SK-N-SH (cell line): ENCODE results near the gene P2RY14. TPM values are rescaled to one million over a fixed set of nuclear protein-coding genes. Genes with fewer than 3 reads are reported as not detected.

ENCODE experiments used
- CTCF ChIA-PET: fragments of 300-600, 350-600 bp; formaldehyde crosslinking; extraction: SDS; loops from one replicate; lab custom pipeline; 2021; lab: Yijun Ruan, JAX
- POLR2A ChIA-PET: fragments of 350-600 bp; sonication (Branson Sonifier 250); formaldehyde crosslinking; extraction: SDS; loops from one replicate; lab custom pipeline; 2020; ENCODE audit warnings: antibody characterized with exemption, inconsistent platforms; lab: Yijun Ruan, JAX
- DNase-seq: peaks from one replicate; pipeline ENCODE4 v3.0.0; 2012
- H2AFZ ChIP-seq: fragments of 200-600 bp; sonication (generic); 2 replicates; pipeline ENCODE4 v1.8.1; 2016; ENCODE audit warnings: antibody characterized with exemption, mild to moderate bottlenecking, low read depth
- H3F3A ChIP-seq: fragments of 200-600 bp; sonication (generic); replicated peaks from 2 replicates; pipeline ENCODE3; 2016; ENCODE audit warnings: antibody characterized with exemption, mild to moderate bottlenecking; ENCODE audit not compliant: insufficient read depth
- H3K27ac ChIP-seq, 2 experiments: fragments of 200-500 bp in 1 of 2; fragments of 200-600 bp in 1 of 2; sonication (Bioruptor generic) in 1 of 2; sonication (generic), shearing (Covaris generic) in 1 of 2; 2 replicates each; pipeline versions ENCODE4 v1.5.1 to v1.6.1; 2014 to 2016; ENCODE audit warnings: low read depth in 2 of 2, inconsistent platforms in 1 of 2, low read length in 1 of 2, mild to moderate bottlenecking in 1 of 2, mixed read lengths in 1 of 2
- H3K27me3 ChIP-seq: fragments of 200-600 bp; sonication (generic), shearing (Covaris generic); 2 replicates; pipeline ENCODE4 v1.6.1; 2016; ENCODE audit warnings: mixed run types; ENCODE audit not compliant: insufficient read depth
- H3K36me3 ChIP-seq, 2 experiments: fragments of 200-500 bp in 1 of 2; fragments of 200-600 bp in 1 of 2; sonication (Bioruptor generic) in 1 of 2; sonication (generic) in 1 of 2; replicated peaks in 1 of 2; 2 replicates each; pipeline versions ENCODE3 to v1.5.1; 2014 to 2016; ENCODE audit warnings: low read length in 1 of 2, mild to moderate bottlenecking in 1 of 2; ENCODE audit not compliant: insufficient read depth in 2 of 2, control insufficient read depth in 1 of 2
- H3K4me1 ChIP-seq, 2 experiments: fragments of 200-500 bp in 1 of 2; fragments of 200-600 bp in 1 of 2; sonication (Bioruptor generic) in 1 of 2; sonication (generic), shearing (Covaris generic) in 1 of 2; 2 replicates each; pipeline versions ENCODE4 v1.5.1 to v1.6.1; 2014 to 2016; ENCODE audit warnings: low read depth in 1 of 2, low read length in 1 of 2, mixed run types in 1 of 2; ENCODE audit not compliant: insufficient read depth in 2 of 2, control insufficient read depth in 1 of 2
- H3K4me2 ChIP-seq: fragments of 200-600 bp; sonication (generic), shearing (Covaris generic); 2 replicates; pipeline ENCODE4 v1.6.1; 2017; ENCODE audit warnings: mixed run types
- H3K4me3 ChIP-seq, 2 experiments: fragments of 200-500 bp in 1 of 2; fragments of 200-600 bp in 1 of 2; sonication (Bioruptor generic) in 1 of 2; sonication (generic), shearing (Covaris generic) in 1 of 2; 2 replicates each; pipeline versions ENCODE4 v1.5.1 to v1.8.1; 2014 to 2016; ENCODE audit warnings: low read depth in 2 of 2, inconsistent platforms in 1 of 2, low read length in 1 of 2, mild to moderate bottlenecking in 1 of 2, mixed read lengths in 1 of 2, moderate library complexity in 1 of 2
- H3K79me2 ChIP-seq: fragments of 200-600 bp; sonication (generic); 2 replicates; pipeline ENCODE4 v1.8.1; 2017; ENCODE audit warnings: mild to moderate bottlenecking; ENCODE audit not compliant: insufficient read depth
- H3K9ac ChIP-seq: fragments of 200-600 bp; sonication (generic); 2 replicates; pipeline ENCODE4 v1.6.1; 2017; ENCODE audit warnings: mixed run types
- H3K9me2 ChIP-seq: fragments of 200-600 bp; sonication (generic); 2 replicates; pipeline ENCODE4 v1.6.1; 2017; ENCODE audit warnings: mixed run types
- H3K9me3 ChIP-seq: fragments of 200-600 bp; sonication (generic); 2 replicates; pipeline ENCODE4 v1.6.1; 2017; ENCODE audit warnings: mixed run types, mild to moderate bottlenecking, moderate library complexity
- H4K20me1 ChIP-seq: fragments of 200-600 bp; sonication (generic); 2 replicates; pipeline ENCODE4 v1.6.1; 2017; ENCODE audit warnings: mild to moderate bottlenecking, mixed run types; ENCODE audit not compliant: insufficient read depth
- CHD2 ChIP-seq: fragments of 150-350 bp; IDR thresholded peaks from 2 replicates; pipeline ENCODE4 v1.6.1; 2018; ENCODE audit warnings: low read length; ENCODE audit not compliant: partially characterized antibody
- ELF1 ChIP-seq: IDR thresholded peaks from 2 replicates; pipeline ENCODE4 v1.4.0; 2012
- EP300 ChIP-seq, 2 experiments: IDR thresholded peaks; 2 replicates each; pipeline versions ENCODE4 v1.4.0 to v1.6.1; 2012; ENCODE audit warnings: borderline replicate concordance in 1 of 2, low read depth in 1 of 2, low read length in 1 of 2
- EZH2phosphoT487 ChIP-seq: fragments of 200-600 bp; sonication (generic); IDR thresholded peaks from 2 replicates; pipeline ENCODE4 v1.6.1; 2017; ENCODE audit warnings: low read depth, mixed run types, mild to moderate bottlenecking, antibody characterized with exemption, moderate library complexity, borderline replicate concordance
- FOXJ3 ChIP-seq: sonication (generic); formaldehyde crosslinking; IDR thresholded peaks from 2 replicates; pipeline ENCODE4 v1.5.1; 2020; ENCODE audit warnings: mild to moderate bottlenecking, missing genetic modification reagents
- JUND ChIP-seq: IDR thresholded peaks from 2 replicates; pipeline ENCODE4 v1.4.0; 2012
- MAX ChIP-seq: IDR thresholded peaks from 2 replicates; pipeline ENCODE4 v1.4.0; 2012; ENCODE audit warnings: low read depth
- MEF2A ChIP-seq: IDR thresholded peaks from 2 replicates; pipeline ENCODE4 v1.4.0; 2012; ENCODE audit warnings: low read depth, borderline replicate concordance
- NFIC ChIP-seq: IDR thresholded peaks from 2 replicates; pipeline ENCODE4 v1.4.0; 2012; ENCODE audit warnings: borderline replicate concordance
- RAD21 ChIP-seq: IDR thresholded peaks from 2 replicates; pipeline ENCODE4 v1.6.1; 2012; ENCODE audit warnings: mild to moderate bottlenecking, low read length
- REST ChIP-seq: IDR thresholded peaks from 2 replicates; pipeline ENCODE4 v1.6.1; 2012; ENCODE audit warnings: mild to moderate bottlenecking, low read depth, low read length, moderate library complexity
- RFX5 ChIP-seq: IDR thresholded peaks from 2 replicates; pipeline ENCODE4 v1.6.1; 2012; ENCODE audit warnings: mild to moderate bottlenecking, improper control_type of control experiment, low read length
- SIN3A ChIP-seq: IDR thresholded peaks from 2 replicates; pipeline ENCODE4 v1.6.1; 2012; ENCODE audit warnings: low read depth, mild to moderate bottlenecking, low read length, moderate library complexity, borderline replicate concordance
- TAF1 ChIP-seq: IDR thresholded peaks from 2 replicates; pipeline ENCODE4 v1.6.1; 2012; ENCODE audit warnings: low read depth, mild to moderate bottlenecking, low read length, moderate library complexity, borderline replicate concordance
- TCF12 ChIP-seq: IDR thresholded peaks from 2 replicates; pipeline ENCODE4 v1.4.0; 2012
- TEAD4 ChIP-seq: IDR thresholded peaks from 2 replicates; pipeline ENCODE4 v1.4.0; 2012; ENCODE audit warnings: mild to moderate bottlenecking, borderline replicate concordance; ENCODE audit not compliant: insufficient read depth
- USF2 ChIP-seq: fragments of 150-350 bp; IDR thresholded peaks from 2 replicates; pipeline ENCODE4 v1.6.1; 2017; ENCODE audit warnings: antibody characterized with exemption, low read length, low read depth, borderline replicate concordance
- YY1 ChIP-seq: IDR thresholded peaks from 2 replicates; pipeline ENCODE4 v1.4.0; 2012; ENCODE audit warnings: low read depth, mild to moderate bottlenecking
- ZBTB33 ChIP-seq: IDR thresholded peaks from 2 replicates; pipeline ENCODE4 v1.4.0; 2012; ENCODE audit warnings: low read depth, borderline replicate concordance
- WGBS: methylation state at CpG from one replicate; pipeline ENCODE4 v1.1.6; 2017; ENCODE audit warnings: low lambda C conversion rate; 5-methylcytosine and 5-hydroxymethylcytosine counted together
- polyA plus RNA-seq, 3 experiments: library from polyadenylated mRNA; depleted of rRNA; stranded (reverse); fragments of >200 nt; gene quantifications; 2 replicates each; pipeline ENCODE4 v1.2.3, GENCODE V29; 2012

P2RY14 gene
- polyA plus RNA-seq, 1 of the 3 experiments (the other 2 are of a cell fraction) = not detected

GRCh38 chr3:151234825-151235224 is 43.5 kb downstream of the P2RY14 start:
- CTCF ChIA-PET = interaction anchor here (1.4 to 1.9 kb wide), 3 partner anchors 20 to 67 kb away, joined by 3 to 5 read pairs (median 4); no protein-coding TSS in a partner anchor
- no peaks in the 10 kb centered on the region for H3K79me2 ChIP-seq
- H3K9ac ChIP-seq = no peak overlapping the region
- DNase-seq = no peak
- no peaks in the 10 kb centered on the region for H3K36me3 ChIP-seq
- H3K4me2 ChIP-seq = no peak overlapping the region
- no peak for TF ChIP-seq NFIC
- no peak for TF ChIP-seq TEAD4
- TF ChIP-seq ELF1 = no peak
- TF ChIP-seq TAF1 = no peak
- no peak for TF ChIP-seq USF2
- TF ChIP-seq SIN3A = no peak
- TF ChIP-seq ZBTB33 = no peak
- TF ChIP-seq RFX5 = no peak
- TF ChIP-seq EP300 (IDR thresholded peaks at IDR 0.05; ENCODE audit: borderline replicate concordance in 1 of 2, low read depth in 1 of 2, low read length in 1 of 2) = no peak
- TF ChIP-seq JUND = no peak
- no peak for TF ChIP-seq TCF12
- no peak for TF ChIP-seq EZH2phosphoT487
- TF ChIP-seq REST = no peak
- TF ChIP-seq RAD21 = no peak
- no peak for TF ChIP-seq YY1
- no peak for TF ChIP-seq MAX
- no peak for TF ChIP-seq CHD2
- no peak for TF ChIP-seq FOXJ3 (CRISPR knock-in tag)
- TF ChIP-seq MEF2A = no peak
- no peaks in the 10 kb centered on the region; the same call in 1 of the 2 replicates for H3K27me3 ChIP-seq
- H3K4me3 ChIP-seq = no peak overlapping the region
- WGBS = 61% methylated on average over 6 of the region's 6 CpGs
- no peaks in the 10 kb centered on the region; a peak in 1 of 4 replicates for H3K4me1 ChIP-seq
- POLR2A ChIA-PET = no interaction called here
- no peak overlapping the region for H3K27ac ChIP-seq
- H4K20me1 ChIP-seq = no peaks in the 10 kb centered on the region
- H3F3A ChIP-seq = peaks cover 4% of the 10 kb centered on the region
- H3K9me3 ChIP-seq = no peaks in the 10 kb centered on the region
- H2AFZ ChIP-seq = no peak overlapping the region
- H3K9me2 ChIP-seq = no peaks in the 10 kb centered on the region
